ENCODE results near the gene KCNN1.
"Not testable (repeated sequence)": the region's sequence is repeated elsewhere in the genome, so short reads cannot be mapped to it uniquely, and the experiment has no call there.

KCNN1 gene

GRCh38 chr19:18001777-18002345 is 35.0 kb downstream of the KCNN1 start:
- DNase-seq (ENCODE audit: low spot score) = no peak

GRCh38 chr19:18002347-18002850 is 35.5 kb downstream of the KCNN1 start:
- DNase-seq (ENCODE audit: low spot score) = no peak

- not testable (repeated sequence) for DNase-seq (ENCODE audit: low spot score)
These were observed 38.8 kb downstream of the KCNN1 start for GRCh38 chr19:18005750-18006149.

GRCh38 chr19:18007044-18007916 is 40.4 kb downstream of the KCNN1 start:
- DNase-seq (ENCODE audit: low spot score) = peak; percentile 89

GRCh38 chr19:18007917-18008673 is 41.2 kb downstream of the KCNN1 start, which contains the start of gene ARRDC2:
Gene ARRDC2 (plus strand): TSS chr19:18008170. CDS start chr19:18008311, 141 bp downstream.
- peak; percentile 99 for DNase-seq (ENCODE audit: low spot score)

- DNase-seq (ENCODE audit: low spot score) = no peak
These were observed 41.9 kb downstream of the KCNN1 start for GRCh38 chr19:18008814-18009213.

GRCh38 chr19:18009412-18010066 is 42.6 kb downstream of the KCNN1 start:
- DNase-seq (ENCODE audit: low spot score) = no peak

- no peak for DNase-seq (ENCODE audit: low spot score)
These were observed 43.2 kb downstream of the KCNN1 start for GRCh38 chr19:18010149-18010548.

GRCh38 chr19:18013210-18014111 is 46.6 kb downstream of the KCNN1 start:
- DNase-seq (ENCODE audit: low spot score) = no peak

- no peak for DNase-seq (ENCODE audit: low spot score)
These were observed 47.3 kb downstream of the KCNN1 start for GRCh38 chr19:18014197-18014596.

- DNase-seq (ENCODE audit: low spot score) = no peak
These were observed 49.5 kb downstream of the KCNN1 start for GRCh38 chr19:18016209-18016910.

- no peak for DNase-seq (ENCODE audit: low spot score)
These were observed 50.6 kb downstream of the KCNN1 start for GRCh38 chr19:18017275-18018083.

GRCh38 chr19:18020212-18021085 is 53.5 kb downstream of the KCNN1 start:
- DNase-seq (ENCODE audit: low spot score) = peak; percentile 44

GRCh38 chr19:18021121-18021755 is 54.3 kb downstream of the KCNN1 start:
- DNase-seq (ENCODE audit: low spot score) = peak; percentile 14

GRCh38 chr19:18023622-18024251 is 56.8 kb downstream of the KCNN1 start:
- peak; percentile 29 for DNase-seq (ENCODE audit: low spot score)

GRCh38 chr19:18027151-18027550 is 60.2 kb downstream of the KCNN1 start:
- no peak for DNase-seq (ENCODE audit: low spot score)

- no peak for DNase-seq (ENCODE audit: low spot score)
These were observed 62.9 kb downstream of the KCNN1 start for GRCh38 chr19:18029617-18030338.
